Calu3 (cell line): ENCODE data around the gene RUSC2. TPM values are rescaled to one million over a fixed set of nuclear protein-coding genes. Genes with fewer than 3 reads are reported as not detected.

Source experiments
- Bru-seq: library from RNA; stranded (reverse); fragments of 400-500 nt; gene quantifications from one replicate; lab custom pipeline; 2021; lab: Mats Ljungman, UMichigan
- BruChase-seq, 2 experiments: library from RNA; stranded (reverse); fragments of 400-500 nt; gene quantifications; one replicate each; lab custom pipeline; 2021; lab: Mats Ljungman, UMichigan
- BruUV-seq: library from RNA; stranded (reverse); fragments of 400-500 nt; replicated peaks from 2 replicates; lab custom pipeline; 2021; lab: Mats Ljungman, UMichigan
- CTCF ChIA-PET: fragments of 300-600 bp; sonication (Branson Sonifier 250); formaldehyde crosslinking; loops from one replicate; lab custom pipeline; 2022; ENCODE audit warnings: antibody characterized with exemption; lab: Charles Lee
- DNase-seq: peaks from one replicate; pipeline ENCODE4 v3.0.0; 2022
- H3K27ac Mint-ChIP-seq: one replicate; pipeline ENCODE4 v1.8.0; 2022; ENCODE audit warnings: mixed read lengths; ENCODE audit not compliant: unreplicated experiment
- H3K27me3 Mint-ChIP-seq: one replicate; pipeline ENCODE4 v1.8.0; 2022; ENCODE audit warnings: mixed read lengths; ENCODE audit not compliant: unreplicated experiment
- H3K36me3 Mint-ChIP-seq: one replicate; pipeline ENCODE4 v1.8.0; 2022; ENCODE audit warnings: mild to moderate bottlenecking, moderate library complexity, mixed read lengths; ENCODE audit not compliant: insufficient read depth, unreplicated experiment
- H3K4me1 Mint-ChIP-seq: one replicate; pipeline ENCODE4 v1.8.0; 2022; ENCODE audit warnings: mild to moderate bottlenecking, low read depth, mixed read lengths; ENCODE audit not compliant: unreplicated experiment
- H3K4me3 Mint-ChIP-seq: one replicate; pipeline ENCODE4 v1.8.0; 2022; ENCODE audit warnings: mild to moderate bottlenecking, low read depth, moderate library complexity, mixed read lengths; ENCODE audit not compliant: unreplicated experiment
- H3K9me3 Mint-ChIP-seq: one replicate; pipeline ENCODE4 v1.8.0; 2022; ENCODE audit warnings: low read depth, mixed read lengths; ENCODE audit not compliant: unreplicated experiment
- intact Hi-C: fragments of 100-400 bp; cut with micrococcal nuclease; formaldehyde crosslinking; loops from one replicate; pipeline ENCODE4 v1.10.0; 2022; ENCODE audit not compliant: unreplicated experiment
- long read RNA-seq: library from polyadenylated mRNA; stranded (forward); transcript quantifications from one replicate; pipeline ENCODE4 v2.0.0, GENCODE V29; 2022
- total RNA-seq: library from RNA; stranded (reverse); gene quantifications from 2 replicates; pipeline ENCODE4 v1.2.3, GENCODE V29; 2022
- TF ChIP-seq, protein P1 (sequence below): fragments of 200-600 bp; IDR thresholded peaks from one replicate; pipeline ENCODE4 v1.8.0; 2022; ENCODE audit warnings: antibody characterized with exemption; ENCODE audit not compliant: unreplicated experiment

Gene RUSC2, protein sequence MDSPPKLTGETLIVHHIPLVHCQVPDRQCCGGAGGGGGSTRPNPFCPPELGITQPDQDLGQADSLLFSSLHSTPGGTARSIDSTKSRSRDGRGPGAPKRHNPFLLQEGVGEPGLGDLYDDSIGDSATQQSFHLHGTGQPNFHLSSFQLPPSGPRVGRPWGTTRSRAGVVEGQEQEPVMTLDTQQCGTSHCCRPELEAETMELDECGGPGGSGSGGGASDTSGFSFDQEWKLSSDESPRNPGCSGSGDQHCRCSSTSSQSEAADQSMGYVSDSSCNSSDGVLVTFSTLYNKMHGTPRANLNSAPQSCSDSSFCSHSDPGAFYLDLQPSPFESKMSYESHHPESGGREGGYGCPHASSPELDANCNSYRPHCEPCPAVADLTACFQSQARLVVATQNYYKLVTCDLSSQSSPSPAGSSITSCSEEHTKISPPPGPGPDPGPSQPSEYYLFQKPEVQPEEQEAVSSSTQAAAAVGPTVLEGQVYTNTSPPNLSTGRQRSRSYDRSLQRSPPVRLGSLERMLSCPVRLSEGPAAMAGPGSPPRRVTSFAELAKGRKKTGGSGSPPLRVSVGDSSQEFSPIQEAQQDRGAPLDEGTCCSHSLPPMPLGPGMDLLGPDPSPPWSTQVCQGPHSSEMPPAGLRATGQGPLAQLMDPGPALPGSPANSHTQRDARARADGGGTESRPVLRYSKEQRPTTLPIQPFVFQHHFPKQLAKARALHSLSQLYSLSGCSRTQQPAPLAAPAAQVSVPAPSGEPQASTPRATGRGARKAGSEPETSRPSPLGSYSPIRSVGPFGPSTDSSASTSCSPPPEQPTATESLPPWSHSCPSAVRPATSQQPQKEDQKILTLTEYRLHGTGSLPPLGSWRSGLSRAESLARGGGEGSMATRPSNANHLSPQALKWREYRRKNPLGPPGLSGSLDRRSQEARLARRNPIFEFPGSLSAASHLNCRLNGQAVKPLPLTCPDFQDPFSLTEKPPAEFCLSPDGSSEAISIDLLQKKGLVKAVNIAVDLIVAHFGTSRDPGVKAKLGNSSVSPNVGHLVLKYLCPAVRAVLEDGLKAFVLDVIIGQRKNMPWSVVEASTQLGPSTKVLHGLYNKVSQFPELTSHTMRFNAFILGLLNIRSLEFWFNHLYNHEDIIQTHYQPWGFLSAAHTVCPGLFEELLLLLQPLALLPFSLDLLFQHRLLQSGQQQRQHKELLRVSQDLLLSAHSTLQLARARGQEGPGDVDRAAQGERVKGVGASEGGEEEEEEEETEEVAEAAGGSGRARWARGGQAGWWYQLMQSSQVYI (N-terminal part only)
- 8.6 and 10.5 TPM in 2 replicates for total RNA-seq
- percentile 55 among the genes with signal in this experiment for Bru-seq, nascent RNA
- BruChase-seq, experiment 1, labeled RNA remaining after a 6-hour chase = percentile 55 among the genes with signal in this experiment
- percentile 56 among the genes with signal in this experiment for BruChase-seq, experiment 2, labeled RNA remaining after a 2-hour chase
- long read RNA-seq, partial matches to known transcripts = 3 of 4 reads
- long read RNA-seq, other reads (novel, unspliced or antisense) = 1 of 4 reads

DNA sequence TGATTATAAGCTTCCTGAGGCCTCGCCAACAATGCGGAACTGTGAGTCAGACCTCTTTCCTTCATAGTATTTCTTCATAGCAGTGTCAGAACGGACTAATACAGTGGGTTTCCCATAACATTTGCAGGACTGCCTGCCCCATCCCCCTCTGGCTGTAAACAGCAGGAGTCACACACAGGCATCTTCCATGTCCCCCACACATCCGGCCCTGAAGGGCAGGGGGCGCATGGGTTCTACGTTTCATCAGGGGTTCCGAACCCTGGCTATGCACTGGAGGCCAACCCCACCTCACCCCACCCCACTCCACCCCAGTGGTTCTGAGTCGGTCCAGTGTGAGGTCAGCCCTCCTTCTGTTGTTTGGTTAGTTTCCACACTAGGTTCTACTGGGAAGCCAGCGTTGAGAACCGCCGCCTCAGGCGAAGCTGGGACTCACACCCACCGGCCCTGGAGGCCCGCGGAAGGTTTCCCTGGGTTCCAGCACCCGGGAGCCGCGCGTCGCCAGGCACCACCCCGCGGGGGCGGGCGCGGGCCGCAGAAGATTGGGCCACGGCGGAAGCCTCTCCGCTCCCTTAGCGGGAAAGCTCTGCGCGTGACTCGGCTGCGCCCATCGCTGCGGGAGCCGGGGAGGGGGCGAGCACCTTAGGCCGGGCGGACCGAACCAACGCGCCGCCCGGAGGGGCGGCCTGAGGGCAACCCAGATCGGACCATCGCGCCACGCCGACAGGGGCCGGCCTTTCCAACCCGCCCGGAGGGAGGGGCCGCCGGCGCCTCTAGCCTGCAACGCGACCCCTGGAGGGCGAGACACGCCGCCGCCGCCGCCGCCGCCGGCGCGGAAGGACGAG lies at the start of gene RUSC2:
Gene RUSC2, plus strand, starts transcription at position 799 of the 842 bp plus-strand sequence. CDS start 56,411 bp downstream, outside the sequence.
- peaks cover 18% of the 10 kb centered on the region for H3K36me3 Mint-ChIP-seq
- peak; percentile 78 for DNase-seq
- H3K27ac Mint-ChIP-seq = peak within 1 kb of the TSS; percentile 75
- peak within 1 kb of the TSS; percentile 83 for H3K4me3 Mint-ChIP-seq
- H3K9me3 Mint-ChIP-seq = no peaks in the 10 kb centered on the region
- CTCF ChIA-PET = interaction anchor here (0.6 to 1.7 kb wide), 6 partner anchors 12 to 64 kb away, joined by 3 to 15 read pairs (median 4); no protein-coding TSS in a partner anchor
- intact Hi-C loops = loop anchor here (2.0 kb wide), 1 partner anchor 63 kb away; no protein-coding TSS in a partner anchor
- TF ChIP-seq, protein P1, sequence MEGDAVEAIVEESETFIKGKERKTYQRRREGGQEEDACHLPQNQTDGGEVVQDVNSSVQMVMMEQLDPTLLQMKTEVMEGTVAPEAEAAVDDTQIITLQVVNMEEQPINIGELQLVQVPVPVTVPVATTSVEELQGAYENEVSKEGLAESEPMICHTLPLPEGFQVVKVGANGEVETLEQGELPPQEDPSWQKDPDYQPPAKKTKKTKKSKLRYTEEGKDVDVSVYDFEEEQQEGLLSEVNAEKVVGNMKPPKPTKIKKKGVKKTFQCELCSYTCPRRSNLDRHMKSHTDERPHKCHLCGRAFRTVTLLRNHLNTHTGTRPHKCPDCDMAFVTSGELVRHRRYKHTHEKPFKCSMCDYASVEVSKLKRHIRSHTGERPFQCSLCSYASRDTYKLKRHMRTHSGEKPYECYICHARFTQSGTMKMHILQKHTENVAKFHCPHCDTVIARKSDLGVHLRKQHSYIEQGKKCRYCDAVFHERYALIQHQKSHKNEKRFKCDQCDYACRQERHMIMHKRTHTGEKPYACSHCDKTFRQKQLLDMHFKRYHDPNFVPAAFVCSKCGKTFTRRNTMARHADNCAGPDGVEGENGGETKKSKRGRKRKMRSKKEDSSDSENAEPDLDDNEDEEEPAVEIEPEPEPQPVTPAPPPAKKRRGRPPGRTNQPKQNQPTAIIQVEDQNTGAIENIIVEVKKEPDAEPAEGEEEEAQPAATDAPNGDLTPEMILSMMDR = peak; percentile 29
- BruUV-seq = no TSS peak
- H3K4me1 Mint-ChIP-seq = peaks cover 31% of the 10 kb centered on the region
- no peaks in the 10 kb centered on the region for H3K27me3 Mint-ChIP-seq

DNA sequence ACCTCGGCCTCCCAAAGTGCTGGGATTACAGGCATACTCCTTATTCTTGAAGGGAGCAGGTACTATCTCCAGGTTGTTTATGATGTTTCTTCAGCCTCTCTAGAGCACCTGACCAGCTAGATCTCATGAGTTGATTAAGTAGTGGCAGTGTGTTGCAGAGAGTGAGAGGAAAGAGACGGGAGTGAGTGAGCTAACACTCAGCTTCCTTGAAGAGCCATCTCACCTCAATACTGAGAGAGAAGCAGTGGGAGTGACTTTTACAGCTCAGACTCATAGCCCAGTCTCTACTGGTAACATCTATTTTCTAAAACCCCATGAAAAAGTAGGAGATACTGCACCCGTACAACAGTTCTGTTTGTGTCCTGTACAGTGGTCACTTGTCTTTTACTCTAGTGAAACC lies 43.9 kb upstream of the RUSC2 start:
- Mint-ChIP-seq H3K36me3 (no peaks in the 10 kb centered on the region), H3K9me3 (no peaks in the 10 kb centered on the region), H3K4me1 (no peaks in the 10 kb centered on the region), H3K27ac (no peak overlapping the region), H3K27me3 (no peaks in the 10 kb centered on the region), H3K4me3 (no peak overlapping the region)
- CTCF ChIA-PET = interaction anchor here (0.6 kb wide), 1 partner anchor 35 kb away, joined by 4 read pairs; no protein-coding TSS in a partner anchor
- intact Hi-C loops = no loop called here
- TF ChIP-seq, protein P1 = no peak
- DNase-seq = no peak
- no TSS peak for BruUV-seq

DNA sequence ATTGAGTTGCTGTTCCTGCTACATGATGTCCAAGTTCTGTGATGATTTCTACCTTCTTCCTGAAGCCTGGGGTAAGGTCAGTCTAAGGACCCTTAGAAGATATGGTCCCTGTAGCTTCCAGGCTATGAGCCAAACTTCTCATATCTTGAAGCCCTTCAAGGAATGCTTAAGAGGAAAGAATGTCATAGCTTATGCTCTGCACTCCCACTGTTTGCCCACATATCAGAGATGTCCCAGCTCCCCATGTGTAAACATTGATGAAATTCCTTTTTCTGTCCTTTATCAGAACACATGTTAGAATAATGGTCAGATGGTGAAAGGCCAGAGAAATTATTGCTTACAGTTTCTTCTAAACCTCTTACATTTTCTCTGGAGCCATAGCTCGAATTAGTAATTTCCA lies 41.4 kb upstream of the RUSC2 start:
- Mint-ChIP-seq H3K27me3 (no peaks in the 10 kb centered on the region), H3K4me1 (no peaks in the 10 kb centered on the region), H3K9me3 (no peaks in the 10 kb centered on the region), H3K36me3 (no peaks in the 10 kb centered on the region), H3K27ac (no peak overlapping the region), H3K4me3 (no peak overlapping the region)
- intact Hi-C loops = no loop called here
- DNase-seq = no peak
- CTCF ChIA-PET = interaction anchor here (1.4 kb wide), 1 partner anchor 8 kb away, joined by 3 read pairs; no protein-coding TSS in a partner anchor
- BruUV-seq = no TSS peak
- TF ChIP-seq, protein P1 = no peak
